Measurements from ENCODE around the gene LSM5.

DNA sequence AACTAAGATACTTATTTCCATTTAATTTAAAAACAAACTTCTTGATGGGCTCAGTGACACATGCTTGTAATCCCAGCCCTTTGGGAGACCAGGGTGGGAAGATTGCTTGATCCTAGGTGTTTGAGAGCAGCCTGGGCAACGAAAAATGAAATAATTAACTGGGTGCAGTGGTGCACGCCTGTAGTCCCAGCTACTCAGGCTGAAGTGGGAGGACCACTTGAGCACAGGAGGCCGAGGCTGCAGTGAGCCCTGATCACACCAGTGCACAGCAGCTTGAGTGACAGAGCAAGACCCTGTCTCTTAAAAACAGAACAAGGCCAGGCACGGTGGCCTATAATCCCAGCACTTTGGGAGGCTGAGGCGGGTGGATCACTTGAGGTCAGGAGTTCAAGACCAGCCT lies 42.5 kb upstream of the LSM5 start:
- TF ChIP-seq CTCF (IDR thresholded peaks at IDR 0.05) (no peak), POLR2A (IDR thresholded peaks at IDR 0.05) (no peak)

All from uterus (tissue), 2 donors.